Gastrocnemius medialis (tissue), 4 donors: ENCODE measurements around the gene MMP14.

Source experiments
- CTCF ChIP-seq, 5 experiments: fragments of 450-650 bp in 3 of 5; fragments of 200-600 bp in 2 of 5; sonication (generic) in 2 of 5; IDR thresholded peaks in 4 of 5; conservative IDR thresholded peaks in 1 of 5; 1 replicate in 4 of 5; 2 replicates in 1 of 5; pipeline ENCODE4 v1.5.1; 2016 to 2019; ENCODE audit warnings: antibody characterized with exemption in 5 of 5, mild to moderate bottlenecking in 3 of 5, moderate library complexity in 3 of 5
- POLR2A ChIP-seq, 2 donors: fragments of 450-650 bp; IDR thresholded peaks; one replicate each; pipeline ENCODE4 v1.6.1; 2017; ENCODE audit warnings: antibody characterized with exemption in 2 of 2, mild to moderate bottlenecking in 2 of 2, moderate library complexity in 2 of 2

DNA sequence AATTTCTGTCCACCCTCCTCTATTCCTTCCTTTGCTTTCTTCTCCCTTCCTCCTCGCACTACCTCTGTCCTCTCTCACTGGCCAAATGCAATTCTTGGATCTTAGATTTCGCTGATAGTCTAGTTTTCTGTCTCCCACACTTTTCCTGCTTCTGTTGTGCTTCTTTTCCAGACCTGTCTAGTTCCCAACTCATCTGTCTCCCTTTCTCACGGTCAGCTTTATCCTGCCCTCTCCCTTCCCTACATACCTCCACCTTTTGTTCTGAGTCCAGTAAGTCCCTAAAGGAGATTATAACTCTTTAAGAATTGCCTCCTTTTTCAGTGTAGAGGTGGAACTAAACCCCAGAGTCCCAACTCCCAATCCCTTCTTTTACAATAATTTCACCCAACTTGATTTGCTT is 880 bp upstream of the MMP14 start:
- TF ChIP-seq CTCF (IDR thresholded peaks at IDR 0.05 in 4 of 5, conservative IDR thresholded peaks at IDR 0.05 in 1 of 5), result no peak
- no peak for TF ChIP-seq POLR2A (IDR thresholded peaks at IDR 0.05)
